ENCODE results near the gene ATXN7.

The ATXN7 gene

GRCh38 chr3:63967675-63968611 lies 104.3 kb downstream of the ATXN7 start:
- no peak for DNase-seq

- no peak for DNase-seq
Observed at GRCh38 chr3:63968612-63969350, 105.1 kb downstream of the ATXN7 start.

- DNase-seq, result no peak
Observed at GRCh38 chr3:63969876-63970275, 106.2 kb downstream of the ATXN7 start.

GRCh38 chr3:63970631-63971475 lies 107.2 kb downstream of the ATXN7 start:
- DNase-seq, result no peak

- DNase-seq, result no peak
Observed at GRCh38 chr3:63972196-63972595, 108.5 kb downstream of the ATXN7 start.

GRCh38 chr3:63972987-63973386 lies 109.3 kb downstream of the ATXN7 start:
- no peak for DNase-seq

- no peak for DNase-seq
Observed at GRCh38 chr3:63973406-63973805, 109.7 kb downstream of the ATXN7 start.

GRCh38 chr3:63974451-63974850 lies 110.8 kb downstream of the ATXN7 start:
- DNase-seq, result no peak

GRCh38 chr3:63975723-63976122 lies 112.1 kb downstream of the ATXN7 start:
- DNase-seq, result peak; percentile 12 to 18

GRCh38 chr3:63976161-63976871 lies 112.6 kb downstream of the ATXN7 start:
- DNase-seq, result no peak

GRCh38 chr3:63976872-63977200 lies 113.2 kb downstream of the ATXN7 start:
- no peak for DNase-seq

- DNase-seq, result no peak
Observed at GRCh38 chr3:63977893-63978292, 114.2 kb downstream of the ATXN7 start.

- no peak for DNase-seq
Observed at GRCh38 chr3:63979093-63979885, 115.6 kb downstream of the ATXN7 start.

- DNase-seq, result no peak
Observed at GRCh38 chr3:63980019-63980418, 116.4 kb downstream of the ATXN7 start.

- DNase-seq, result no peak
Observed at GRCh38 chr3:63980830-63981498, 117.3 kb downstream of the ATXN7 start.

GRCh38 chr3:63981980-63982379 lies 118.3 kb downstream of the ATXN7 start:
- DNase-seq, result no peak

- no peak for DNase-seq
Observed at GRCh38 chr3:63984391-63984790, 120.7 kb downstream of the ATXN7 start.

- no peak for DNase-seq
Observed at GRCh38 chr3:63986146-63986545, 122.5 kb downstream of the ATXN7 start.

- no peak for DNase-seq
Observed at GRCh38 chr3:63986831-63987230, 123.2 kb downstream of the ATXN7 start.

GRCh38 chr3:63988943-63989342 lies 125.3 kb downstream of the ATXN7 start:
- no peak for DNase-seq

GRCh38 chr3:63990204-63990603 lies 126.5 kb downstream of the ATXN7 start:
- no peak for DNase-seq

All from SHP77 (cell line).